HTERT RPE-1 (cell line): ENCODE data around the gene MBNL2.
"Not testable (repeated sequence)": the region's sequence is repeated elsewhere in the genome, so short reads cannot be mapped to it uniquely, and the experiment has no call there.

ENCODE experiments used
- in situ Hi-C: fragments of 300-500 bp; cut with MboI; formaldehyde crosslinking; loops from 4 replicates; pipeline ENCODE4 v1.14.3; 2020; ENCODE audit warnings: low sequenced_read_pairs

The MBNL2 gene

GRCh38 chr13:97207252-97207651 is 14.9 kb upstream of the MBNL2 start:
- in situ Hi-C loops = not testable (repeated sequence)

GRCh38 chr13:97211300-97211699 is 10.8 kb upstream of the MBNL2 start:
- in situ Hi-C loops = no loop called here

GRCh38 chr13:97212004-97212403 is 10.1 kb upstream of the MBNL2 start:
- in situ Hi-C loops = no loop called here

GRCh38 chr13:97212601-97213040 is 9.5 kb upstream of the MBNL2 start:
- in situ Hi-C loops = no loop called here

- in situ Hi-C loops = no loop called here
Measured at GRCh38 chr13:97214921-97215320, 7.2 kb upstream of the MBNL2 start.

GRCh38 chr13:97215325-97215724 is 6.8 kb upstream of the MBNL2 start:
- in situ Hi-C loops = no loop called here

GRCh38 chr13:97219226-97219625 is 2.9 kb upstream of the MBNL2 start:
- in situ Hi-C loops = no loop called here

GRCh38 chr13:97220151-97220900 is 1.8 kb upstream of the MBNL2 start:
- in situ Hi-C loops = no loop called here

GRCh38 chr13:97221046-97221445 is 1.1 kb upstream of the MBNL2 start:
- in situ Hi-C loops = no loop called here

- in situ Hi-C loops = no loop called here
Measured at GRCh38 chr13:97221466-97221865, 667 bp upstream of the MBNL2 start.

- in situ Hi-C loops = no loop called here
Measured at GRCh38 chr13:97223037-97223710, 1.0 kb downstream of the MBNL2 start.

- in situ Hi-C loops = no loop called here
Measured at GRCh38 chr13:97223711-97224541, 1.8 kb downstream of the MBNL2 start.

GRCh38 chr13:97224544-97225300 is 2.6 kb downstream of the MBNL2 start:
- in situ Hi-C loops = no loop called here

GRCh38 chr13:97225533-97225932 is 3.4 kb downstream of the MBNL2 start:
- in situ Hi-C loops = no loop called here

GRCh38 chr13:97226013-97226412 is 3.9 kb downstream of the MBNL2 start:
- in situ Hi-C loops = no loop called here

- in situ Hi-C loops = no loop called here
Measured at GRCh38 chr13:97226788-97227627, 4.9 kb downstream of the MBNL2 start.

- in situ Hi-C loops = no loop called here
Measured at GRCh38 chr13:97228850-97229521, 6.9 kb downstream of the MBNL2 start.

GRCh38 chr13:97229699-97230098 is 7.6 kb downstream of the MBNL2 start:
- in situ Hi-C loops = no loop called here

- in situ Hi-C loops = no loop called here
Measured at GRCh38 chr13:97231118-97231828, 9.1 kb downstream of the MBNL2 start.
